Tibial nerve (tissue), 4 donors: ENCODE data around the gene APRT. TPM values are rescaled to one million over a fixed set of nuclear protein-coding genes. Genes with fewer than 3 reads are reported as not detected.

Source experiments
- DNase-seq, 2 donors: peaks; one replicate each; pipeline ENCODE4 v3.0.0-alpha.2; 2019; ENCODE audit warnings: low spot score in 2 of 2
- H3K27ac ChIP-seq, 4 donors: fragments of 200-600 bp; sonication (generic) in 3 of 4; one replicate each; pipeline ENCODE4 v1.5.1; 2017 to 2019; ENCODE audit warnings: mild to moderate bottlenecking in 1 of 4
- H3K27me3 ChIP-seq, 2 donors: fragments of 200-600 bp; sonication (generic) in 1 of 2; one replicate each; pipeline versions ENCODE4 v1.5.1 to v1.6.0; 2017 to 2019
- H3K36me3 ChIP-seq, 3 donors: fragments of 200-600 bp; sonication (generic); one replicate each; pipeline ENCODE4 v1.5.1; 2018 to 2019
- H3K4me1 ChIP-seq, 4 donors: fragments of 200-600 bp; sonication (generic) in 3 of 4; one replicate each; pipeline ENCODE4 v1.5.1; 2017 to 2019
- H3K4me3 ChIP-seq, 4 donors: fragments of 200-600 bp; sonication (generic) in 3 of 4; one replicate each; pipeline ENCODE4 v1.5.1; 2017 to 2019; ENCODE audit warnings: mild to moderate bottlenecking in 1 of 4, moderate library complexity in 1 of 4
- H3K9me3 ChIP-seq, 4 donors: fragments of 200-600 bp; sonication (generic) in 3 of 4; one replicate each; pipeline ENCODE4 v1.5.1; 2017 to 2019
- CTCF ChIP-seq, 5 experiments: fragments of 200-600 bp in 3 of 5; fragments of 450-650 bp in 2 of 5; sonication (generic) in 3 of 5; IDR thresholded peaks; one replicate each; pipeline ENCODE4 v1.5.1; 2016 to 2019; ENCODE audit warnings: antibody characterized with exemption in 5 of 5, mild to moderate bottlenecking in 3 of 5, moderate library complexity in 2 of 5
- EP300 ChIP-seq, 2 donors: sonication (generic); formaldehyde crosslinking; IDR thresholded peaks; one replicate each; pipeline ENCODE4 v1.6.1; 2017; ENCODE audit warnings: antibody characterized with exemption in 2 of 2, mild to moderate bottlenecking in 1 of 2
- POLR2A ChIP-seq, 2 donors: fragments of 450-650 bp; IDR thresholded peaks; one replicate each; pipeline ENCODE4 v1.6.1; 2017; ENCODE audit warnings: antibody characterized with exemption in 2 of 2, mild to moderate bottlenecking in 2 of 2, moderate library complexity in 2 of 2
- WGBS, 2 donors: methylation state at CpG; one replicate each; pipeline ENCODE4 v1.1.5; 2018; 5-methylcytosine and 5-hydroxymethylcytosine counted together
- total RNA-seq, 4 donors: library from RNA; depleted of rRNA; stranded (reverse); fragments of >200 nt; gene quantifications; one replicate each; pipeline ENCODE4 v1.1.0, GENCODE V29; 2016

APRT gene
- total RNA-seq, 4 donors from 2014 or later: 83.4 to 157 (median 106) TPM

DNA sequence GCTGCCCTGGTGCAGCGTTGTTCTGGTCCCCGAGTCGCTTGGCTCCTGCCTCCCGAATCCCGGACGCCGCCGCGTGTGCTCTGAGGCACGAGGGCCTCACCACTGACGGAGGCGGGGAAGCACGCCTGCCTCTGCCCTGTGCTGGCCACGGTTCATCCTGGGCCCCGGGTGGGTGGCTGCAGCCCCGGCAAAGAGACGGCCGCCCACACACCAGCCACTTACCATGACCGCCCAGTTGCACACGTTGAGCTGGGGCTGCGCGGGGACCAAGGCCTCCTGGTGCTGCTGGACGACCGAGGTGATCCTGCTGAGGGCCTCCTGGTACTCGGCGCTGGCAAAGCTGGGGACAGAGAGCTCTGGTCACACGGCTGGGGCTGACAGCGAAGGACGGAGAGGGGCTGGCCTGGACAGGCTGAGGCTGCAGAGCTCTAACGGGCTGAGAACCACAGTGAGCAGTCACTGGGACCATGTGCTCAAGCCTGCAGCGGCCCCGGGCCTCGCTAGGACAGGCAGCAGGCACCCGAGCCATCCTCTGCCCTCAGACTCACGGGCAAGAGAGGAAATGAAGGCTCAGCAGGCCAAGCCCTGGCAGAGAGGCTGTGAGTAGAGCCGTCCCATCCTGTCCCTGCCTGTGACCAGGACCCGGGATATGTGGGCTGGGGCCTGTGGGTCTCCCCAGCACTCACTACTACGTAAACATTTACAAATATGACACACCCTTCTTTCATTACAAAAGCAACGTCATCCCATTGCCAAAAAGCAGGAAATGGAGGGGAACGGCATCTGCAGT lies 6.3 kb upstream of the APRT start:
- Histone ChIP-seq H3K4me3 (no peak overlapping the region), H3K36me3 (peaks cover 0 to 59% (median 6%) of the 10 kb centered on the region in 3 donors), H3K27me3 (no peaks in the 10 kb centered on the region), H3K4me1 (peaks cover 0 to 5% (median 3%) of the 10 kb centered on the region in 4 donors), H3K9me3 (no peaks in the 10 kb centered on the region), H3K27ac (no peak overlapping the region)
- DNase-seq: no peak
- WGBS, 2 donors: 52 to 78% methylated on average over 12 to 33 of the region's 40 CpGs
- TF ChIP-seq CTCF (IDR thresholded peaks at IDR 0.05): no peak
- TF ChIP-seq POLR2A (IDR thresholded peaks at IDR 0.05): no peak
- TF ChIP-seq EP300 (IDR thresholded peaks at IDR 0.05): no peak

DNA sequence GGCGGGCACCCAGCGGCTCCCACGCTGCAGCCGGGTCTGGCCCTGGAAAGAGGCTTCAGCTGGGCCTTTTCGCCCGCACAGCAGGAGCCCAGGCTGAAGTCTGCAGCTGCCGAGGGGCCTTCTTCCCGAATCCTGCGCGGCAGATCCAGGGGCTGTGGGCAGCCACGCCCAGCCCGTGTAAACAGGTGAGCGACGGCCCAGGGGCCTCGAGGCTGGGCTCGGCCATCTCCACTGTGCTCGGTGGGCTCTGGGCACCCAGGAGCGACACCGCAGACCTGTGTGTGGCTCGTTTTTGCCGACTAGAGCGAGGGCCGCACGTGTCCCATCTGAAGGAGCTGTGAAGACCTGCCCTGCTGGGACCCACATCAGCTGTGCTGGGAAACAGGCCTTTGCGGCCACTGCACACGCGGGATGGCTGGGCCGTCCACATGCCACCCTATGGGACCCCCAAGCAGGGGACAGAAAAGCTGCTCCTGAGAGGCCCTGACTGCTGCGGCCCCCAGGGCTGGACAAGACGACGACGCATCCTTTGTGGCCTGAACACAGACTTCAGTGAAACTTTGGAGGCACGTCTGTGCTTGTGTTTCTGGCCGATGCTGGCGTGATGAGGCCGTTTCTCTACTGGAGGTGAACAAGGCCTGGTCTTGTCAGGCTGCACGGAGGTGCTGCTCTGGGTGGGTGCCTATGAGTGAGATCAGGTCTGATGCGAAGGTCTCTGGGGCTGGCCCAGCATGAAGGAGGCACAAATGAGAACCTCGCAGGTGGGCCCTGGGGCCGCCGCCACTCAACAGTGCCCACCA lies 5.2 kb upstream of the APRT start:
- H3K9me3 ChIP-seq: no peaks in the 10 kb centered on the region
- no peak for DNase-seq
- H3K27ac ChIP-seq: no peak overlapping the region
- H3K4me1 ChIP-seq: peaks cover 0 to 16% (median 12%) of the 10 kb centered on the region in 4 donors
- TF ChIP-seq CTCF (IDR thresholded peaks at IDR 0.05): no peak
- no peak for TF ChIP-seq POLR2A (IDR thresholded peaks at IDR 0.05)
- TF ChIP-seq EP300 (IDR thresholded peaks at IDR 0.05): no peak
- H3K4me3 ChIP-seq: no peak overlapping the region
- no peaks in the 10 kb centered on the region for H3K27me3 ChIP-seq
- WGBS, 2 donors: 83 to 89% methylated on average over 20 to 22 of the region's 41 CpGs
- peaks cover 0 to 48% (median 0%) of the 10 kb centered on the region in 3 donors for H3K36me3 ChIP-seq

- Histone ChIP-seq H3K27me3 (no peaks in the 10 kb centered on the region), H3K4me1 (peaks cover 0 to 17% (median 12%) of the 10 kb centered on the region in 4 donors), H3K27ac (no peak overlapping the region), H3K36me3 (peaks cover 0 to 39% (median 0%) of the 10 kb centered on the region in 3 donors), H3K4me3 (no peak overlapping the region), H3K9me3 (no peaks in the 10 kb centered on the region)
- TF ChIP-seq POLR2A (IDR thresholded peaks at IDR 0.05): no peak
- TF ChIP-seq CTCF (IDR thresholded peaks at IDR 0.05): peak; percentile 52 to 75 (median 65)
- TF ChIP-seq EP300 (IDR thresholded peaks at IDR 0.05): no peak
- 54 to 63% methylated on average over 8 to 17 of the region's 19 CpGs for WGBS, 2 donors
- no peak for DNase-seq
Measured at GRCh38 chr16:88815901-88816589, 4.3 kb upstream of the APRT start.

DNA sequence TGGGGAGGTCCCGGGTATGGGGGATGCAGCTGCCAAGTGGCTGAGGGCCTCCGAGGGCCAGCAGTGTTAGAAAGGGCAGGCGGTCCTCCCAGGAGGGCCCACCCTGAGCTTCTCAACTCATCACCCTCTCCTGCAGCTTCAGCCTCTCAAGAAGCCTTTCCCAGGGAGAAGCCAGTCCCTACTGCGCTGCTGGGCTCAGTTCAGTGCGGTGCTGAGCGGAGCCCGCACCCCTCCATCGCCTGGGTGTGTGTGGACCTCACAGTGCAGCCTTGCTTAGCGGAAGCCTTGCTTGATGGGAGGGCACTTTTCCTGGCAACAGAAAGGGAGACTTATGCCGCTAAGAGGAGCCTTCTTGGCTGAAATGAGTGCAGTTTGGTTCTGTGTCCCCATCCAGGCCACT lies 3.5 kb upstream of the APRT start:
- H3K9me3 ChIP-seq: no peaks in the 10 kb centered on the region
- H3K27me3 ChIP-seq: no peaks in the 10 kb centered on the region
- WGBS, 2 donors: 84 to 87% methylated on average over 8 to 10 of the region's 10 CpGs

More for the DNA sequence above, 3.5 kb upstream of the APRT start:
- H3K4me3 ChIP-seq: no peak overlapping the region
- TF ChIP-seq CTCF (IDR thresholded peaks at IDR 0.05): no peak
- TF ChIP-seq EP300 (IDR thresholded peaks at IDR 0.05): no peak
- TF ChIP-seq POLR2A (IDR thresholded peaks at IDR 0.05): no peak
- no peak overlapping the region for H3K27ac ChIP-seq
- DNase-seq: no peak
- peaks cover 0 to 31% (median 0%) of the 10 kb centered on the region in 3 donors for H3K36me3 ChIP-seq
- H3K4me1 ChIP-seq: peaks cover 0 to 25% (median 20%) of the 10 kb centered on the region in 4 donors
